Cardiac muscle cell (in vitro differentiated cells and primary cell): ENCODE data around the gene TERT. TPM values are rescaled to one million over a fixed set of nuclear protein-coding genes. Genes with fewer than 3 reads are reported as not detected.
"Not testable (repeated sequence)": the region's sequence is repeated elsewhere in the genome, so short reads cannot be mapped to it uniquely, and the experiment has no call there.

Experiments used
- DNase-seq, 2 donors: peaks; one replicate each; pipeline versions ENCODE4 v3.0.0 to v3.0.0-alpha.2; 2010 to 2017; ENCODE audit warnings: low read depth in 1 of 2, low spot score in 1 of 2
- H3K27ac ChIP-seq: fragments of 200-600 bp; sonication (generic); 2 replicates; pipeline ENCODE4 v1.5.1; 2016
- H3K27me3 ChIP-seq: fragments of 200-600 bp; sonication (generic); 2 replicates; pipeline ENCODE4 v1.6.0; 2016; ENCODE audit warnings: control low read depth
- H3K36me3 ChIP-seq: fragments of 200-600 bp; sonication (generic); 2 replicates; pipeline ENCODE4 v1.5.1; 2016; ENCODE audit warnings: control low read depth
- H3K4me1 ChIP-seq: fragments of 200-600 bp; sonication (generic); 2 replicates; pipeline ENCODE4 v1.8.1; 2017; ENCODE audit warnings: low read depth, mild to moderate bottlenecking, mixed run types
- H3K4me3 ChIP-seq: fragments of 200-600 bp; sonication (generic); 2 replicates; pipeline ENCODE4 v1.5.1; 2016; ENCODE audit warnings: mild to moderate bottlenecking
- H3K9me3 ChIP-seq: fragments of 200-600 bp; sonication (generic); 2 replicates; pipeline ENCODE4 v1.5.1; 2017; ENCODE audit warnings: low read depth, mild to moderate bottlenecking, control low read depth
- polyA plus RNA-seq: library from polyadenylated mRNA; unstranded; fragments of >200 nt; fragmentation: Nextera tagmentation; extraction: Ambion mirVana; gene quantifications from 2 replicates; pipeline ENCODE4 v1.2.1, GENCODE V29; 2016
- total RNA-seq: library from RNA; depleted of rRNA; stranded (reverse); fragments of >200 nt; gene quantifications from 2 replicates; pipeline ENCODE4 v1.2.3, GENCODE V29; 2016
- TF ChIP-seq, protein P1 (sequence below): IDR thresholded peaks from 2 replicates; pipeline ENCODE4 v1.5.1; 2012; ENCODE audit warnings: low read depth, mild to moderate bottlenecking, low read length

The TERT gene
- total and polyA plus RNA-seq, 2 experiments from 2014 or later: 0.30 TPM; not detected in 1

- H3K36me3 ChIP-seq: no peaks in the 10 kb centered on the region
- TF ChIP-seq, protein P1, sequence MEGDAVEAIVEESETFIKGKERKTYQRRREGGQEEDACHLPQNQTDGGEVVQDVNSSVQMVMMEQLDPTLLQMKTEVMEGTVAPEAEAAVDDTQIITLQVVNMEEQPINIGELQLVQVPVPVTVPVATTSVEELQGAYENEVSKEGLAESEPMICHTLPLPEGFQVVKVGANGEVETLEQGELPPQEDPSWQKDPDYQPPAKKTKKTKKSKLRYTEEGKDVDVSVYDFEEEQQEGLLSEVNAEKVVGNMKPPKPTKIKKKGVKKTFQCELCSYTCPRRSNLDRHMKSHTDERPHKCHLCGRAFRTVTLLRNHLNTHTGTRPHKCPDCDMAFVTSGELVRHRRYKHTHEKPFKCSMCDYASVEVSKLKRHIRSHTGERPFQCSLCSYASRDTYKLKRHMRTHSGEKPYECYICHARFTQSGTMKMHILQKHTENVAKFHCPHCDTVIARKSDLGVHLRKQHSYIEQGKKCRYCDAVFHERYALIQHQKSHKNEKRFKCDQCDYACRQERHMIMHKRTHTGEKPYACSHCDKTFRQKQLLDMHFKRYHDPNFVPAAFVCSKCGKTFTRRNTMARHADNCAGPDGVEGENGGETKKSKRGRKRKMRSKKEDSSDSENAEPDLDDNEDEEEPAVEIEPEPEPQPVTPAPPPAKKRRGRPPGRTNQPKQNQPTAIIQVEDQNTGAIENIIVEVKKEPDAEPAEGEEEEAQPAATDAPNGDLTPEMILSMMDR: no peak
- H3K4me1 ChIP-seq: no peaks in the 10 kb centered on the region
Observed at GRCh38 chr5:1268666-1269065, 26.2 kb downstream of the TERT start.

DNA sequence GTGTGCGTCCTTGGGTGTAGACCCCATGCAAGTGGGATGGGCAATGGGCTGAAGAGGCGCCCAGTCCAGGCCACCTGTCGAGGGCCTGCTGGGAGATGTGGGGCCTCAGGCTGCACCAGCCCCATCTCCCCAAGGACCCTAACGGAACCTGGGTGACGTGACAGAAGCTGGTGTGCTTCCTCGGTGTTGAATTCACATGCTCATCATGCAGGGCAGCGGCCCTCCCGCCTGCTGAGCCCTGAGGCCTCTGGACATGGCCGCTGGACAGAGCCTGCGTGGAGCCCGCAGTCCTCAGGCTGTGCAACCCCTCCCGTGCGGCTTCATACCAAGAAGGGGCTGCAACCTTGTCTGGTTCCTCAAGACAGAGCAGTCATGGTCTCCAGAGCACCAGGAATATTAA is 26.8 kb downstream of the TERT start:
- TF ChIP-seq, protein P1: no peak
- no peak overlapping the region for H3K4me3 ChIP-seq
- no peak overlapping the region for H3K27ac ChIP-seq
- H3K27me3 ChIP-seq: no peaks in the 10 kb centered on the region
- no peak for DNase-seq
- H3K36me3 ChIP-seq: no peaks in the 10 kb centered on the region
- no peaks in the 10 kb centered on the region for H3K4me1 ChIP-seq
- H3K9me3 ChIP-seq: no peaks in the 10 kb centered on the region

More at GRCh38 chr5:1268666-1269065, 26.2 kb downstream of the TERT start:
- no peaks in the 10 kb centered on the region for H3K9me3 ChIP-seq
- no peak overlapping the region for H3K27ac ChIP-seq
- no peaks in the 10 kb centered on the region for H3K27me3 ChIP-seq
- no peak for DNase-seq
- H3K4me3 ChIP-seq: no peak overlapping the region

GRCh38 chr5:1267464-1267863 is 27.4 kb downstream of the TERT start:
- not testable (repeated sequence) for H3K27ac ChIP-seq, H3K4me3 ChIP-seq, H3K27me3 ChIP-seq, H3K9me3 ChIP-seq, H3K36me3 ChIP-seq, DNase-seq, H3K4me1 ChIP-seq

DNA sequence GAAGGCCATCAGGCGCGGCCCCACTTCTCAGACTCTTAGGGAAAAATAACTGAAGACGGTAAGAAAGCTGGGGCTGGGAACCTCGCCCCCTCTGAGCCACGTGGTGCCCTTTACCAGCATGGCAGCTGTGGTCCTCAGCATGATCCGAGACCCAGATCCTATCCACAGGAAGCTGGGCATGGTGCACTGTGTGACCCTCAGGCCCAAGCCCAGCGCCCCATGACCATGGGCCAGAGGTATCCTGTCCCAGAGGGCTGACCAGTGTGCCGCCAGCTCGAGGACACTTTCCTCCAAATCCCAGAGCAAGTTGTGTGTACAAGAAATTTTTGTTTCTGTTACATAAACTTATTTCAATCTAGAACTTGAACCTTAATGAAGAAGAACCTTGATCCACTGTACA is 28.1 kb downstream of the TERT start:
- Histone ChIP-seq H3K9me3 (no peaks in the 10 kb centered on the region), H3K27ac (no peak overlapping the region), H3K36me3 (no peaks in the 10 kb centered on the region), H3K4me3 (no peak overlapping the region), H3K4me1 (no peaks in the 10 kb centered on the region), H3K27me3 (no peaks in the 10 kb centered on the region)
- no peak for DNase-seq
- TF ChIP-seq, protein P1: no peak

- Histone ChIP-seq H3K4me3 (no peak overlapping the region), H3K27me3 (no peaks in the 10 kb centered on the region), H3K27ac (no peak overlapping the region), H3K9me3 (no peaks in the 10 kb centered on the region), H3K36me3 (no peaks in the 10 kb centered on the region), H3K4me1 (no peaks in the 10 kb centered on the region)
- no peak for DNase-seq
- TF ChIP-seq, protein P1: no peak
Observed at GRCh38 chr5:1265461-1266455, 29.1 kb downstream of the TERT start.

DNA sequence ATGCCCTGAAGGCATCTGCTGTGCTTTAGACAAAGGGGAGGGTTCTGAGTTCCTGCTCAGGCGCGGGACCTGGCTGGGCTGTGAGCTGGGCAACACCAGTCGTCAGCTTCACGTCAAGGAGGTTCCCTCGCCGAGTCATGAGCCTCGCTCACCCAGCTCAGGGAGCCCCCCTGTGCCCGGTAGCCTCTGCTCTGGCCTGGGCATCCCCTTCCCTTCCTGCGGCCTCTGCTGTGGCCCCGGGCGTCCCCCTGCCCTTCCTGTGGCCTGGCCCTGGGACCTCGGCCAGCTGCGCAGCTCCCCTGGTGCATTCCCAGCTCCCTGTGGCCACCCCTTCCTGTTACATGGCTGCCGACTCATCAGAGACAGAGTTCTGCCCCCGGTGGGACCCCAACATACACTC is 29.8 kb downstream of the TERT start:
- no peaks in the 10 kb centered on the region for H3K9me3 ChIP-seq
- no peaks in the 10 kb centered on the region for H3K27me3 ChIP-seq
- no peak overlapping the region for H3K27ac ChIP-seq
- TF ChIP-seq, protein P1: no peak
- no peaks in the 10 kb centered on the region for H3K36me3 ChIP-seq
- H3K4me1 ChIP-seq: no peaks in the 10 kb centered on the region
- H3K4me3 ChIP-seq: no peak overlapping the region
- DNase-seq: no peak
